Right lobe of liver (tissue), 4 donors: ENCODE data around the gene MS4A2.

ENCODE experiments used
- POLR2A ChIP-seq: fragments of 450-650 bp; IDR thresholded peaks from one replicate; pipeline ENCODE4 v1.6.1; 2017; ENCODE audit warnings: antibody characterized with exemption, mild to moderate bottlenecking
- TF ChIP-seq, protein P1 (sequence below), 4 donors: fragments of 200-600 bp in 3 of 4; fragments of 450-650 bp in 1 of 4; IDR thresholded peaks; one replicate each; pipeline versions ENCODE4 v1.5.1 to v1.8.0; 2016 to 2022; ENCODE audit warnings: antibody characterized with exemption in 4 of 4, mild to moderate bottlenecking in 2 of 4
- donor health status: DM: no; HTN: no; CAD: no.
- donor health status: DM: no; HTN: no; CAD: no.
- donor health status: DM: no; HTN: yes; CAD: no.

DNA sequence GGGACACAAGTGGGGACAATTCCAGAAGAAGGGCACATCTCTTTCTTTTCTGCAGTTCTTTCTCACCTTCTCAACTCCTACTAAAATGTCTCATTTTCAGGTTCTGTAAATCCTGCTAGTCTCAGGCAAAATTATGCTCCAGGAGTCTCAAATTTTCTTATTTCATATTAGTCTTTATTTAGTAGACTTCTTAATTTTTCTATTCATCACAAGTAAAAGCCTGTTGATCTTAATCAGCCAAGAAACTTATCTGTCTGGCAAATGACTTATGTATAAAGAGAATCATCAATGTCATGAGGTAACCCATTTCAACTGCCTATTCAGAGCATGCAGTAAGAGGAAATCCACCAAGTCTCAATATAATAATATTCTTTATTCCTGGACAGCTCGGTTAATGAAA is at the start of gene MS4A2:
- TF ChIP-seq, protein P1, sequence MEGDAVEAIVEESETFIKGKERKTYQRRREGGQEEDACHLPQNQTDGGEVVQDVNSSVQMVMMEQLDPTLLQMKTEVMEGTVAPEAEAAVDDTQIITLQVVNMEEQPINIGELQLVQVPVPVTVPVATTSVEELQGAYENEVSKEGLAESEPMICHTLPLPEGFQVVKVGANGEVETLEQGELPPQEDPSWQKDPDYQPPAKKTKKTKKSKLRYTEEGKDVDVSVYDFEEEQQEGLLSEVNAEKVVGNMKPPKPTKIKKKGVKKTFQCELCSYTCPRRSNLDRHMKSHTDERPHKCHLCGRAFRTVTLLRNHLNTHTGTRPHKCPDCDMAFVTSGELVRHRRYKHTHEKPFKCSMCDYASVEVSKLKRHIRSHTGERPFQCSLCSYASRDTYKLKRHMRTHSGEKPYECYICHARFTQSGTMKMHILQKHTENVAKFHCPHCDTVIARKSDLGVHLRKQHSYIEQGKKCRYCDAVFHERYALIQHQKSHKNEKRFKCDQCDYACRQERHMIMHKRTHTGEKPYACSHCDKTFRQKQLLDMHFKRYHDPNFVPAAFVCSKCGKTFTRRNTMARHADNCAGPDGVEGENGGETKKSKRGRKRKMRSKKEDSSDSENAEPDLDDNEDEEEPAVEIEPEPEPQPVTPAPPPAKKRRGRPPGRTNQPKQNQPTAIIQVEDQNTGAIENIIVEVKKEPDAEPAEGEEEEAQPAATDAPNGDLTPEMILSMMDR (IDR thresholded peaks at IDR 0.05) = no peak
- TF ChIP-seq POLR2A = no peak
